DMS 273 (cell line): ENCODE data around the gene FSCB.
"Not testable (repeated sequence)": the region's sequence is repeated elsewhere in the genome, so short reads cannot be mapped to it uniquely, and the experiment has no call there.

Source experiments
- DNase-seq: peaks from one replicate; lab custom pipeline; 2025; ENCODE audit not compliant: unreplicated experiment; lab: John Stamatoyannopoulos, UW

Gene FSCB

GRCh38 chr14:44507183-44507582 lies at the start of gene FSCB:
Gene FSCB, minus strand, starts transcription at chr14:44507283. Its CDS starts 296 bp downstream, at chr14:44506987.
- no peak for DNase-seq

- no peak for DNase-seq
Measured at GRCh38 chr14:44531658-44532057, 24.6 kb upstream of the FSCB start.

GRCh38 chr14:44530475-44530874 lies 23.4 kb upstream of the FSCB start:
- DNase-seq: no peak

- no peak for DNase-seq
Measured at GRCh38 chr14:44529026-44529425, 21.9 kb upstream of the FSCB start.

GRCh38 chr14:44528180-44528579 lies 21.1 kb upstream of the FSCB start:
- DNase-seq: no peak

- DNase-seq: no peak
Measured at GRCh38 chr14:44525237-44525636, 18.2 kb upstream of the FSCB start.

GRCh38 chr14:44515668-44516067 lies 8.6 kb upstream of the FSCB start:
- not testable (repeated sequence) for DNase-seq

GRCh38 chr14:44508834-44509233 lies 1.8 kb upstream of the FSCB start:
- DNase-seq: no peak

- DNase-seq: peak; percentile 26
Measured at GRCh38 chr14:44505588-44505987, 1.5 kb downstream of the FSCB start.

- no peak for DNase-seq
Measured at GRCh38 chr14:44497148-44497547, 9.9 kb downstream of the FSCB start.

- DNase-seq: no peak
Measured at GRCh38 chr14:44494137-44494536, 12.9 kb downstream of the FSCB start.

- no peak for DNase-seq
Measured at GRCh38 chr14:44490966-44491365, 16.1 kb downstream of the FSCB start.

GRCh38 chr14:44477953-44478352 lies 29.1 kb downstream of the FSCB start:
- no peak for DNase-seq

- DNase-seq: no peak
Measured at GRCh38 chr14:44468771-44469170, 38.3 kb downstream of the FSCB start.

GRCh38 chr14:44463356-44464004 lies 43.6 kb downstream of the FSCB start:
- DNase-seq: peak; percentile 73

- DNase-seq: peak; percentile 9
Measured at GRCh38 chr14:44462381-44462780, 44.7 kb downstream of the FSCB start.

GRCh38 chr14:44461811-44462210 lies 45.3 kb downstream of the FSCB start:
- DNase-seq: no peak
